ENCODE measurements around the gene CXCL17.

GRCh38 chr19:42420055-42420544, 22.6 kb downstream of the CXCL17 start:
- TF ChIP-seq CTCF (IDR thresholded peaks at IDR 0.05) (peak; percentile 14 to 76 (median 54)), POLR2A (IDR thresholded peaks at IDR 0.05) (no peak)
